NCI-H524 (cell line): ENCODE data around the gene RAD51B.
"Not testable (repeated sequence)": the region's sequence is repeated elsewhere in the genome, so short reads cannot be mapped to it uniquely, and the experiment has no call there.

ENCODE experiments used
- DNase-seq, 2 experiments: peaks; one replicate each; lab custom pipeline; 2025; lab: John Stamatoyannopoulos, UW

Gene RAD51B

GRCh38 chr14:68079941-68080697 is 260.5 kb downstream of the RAD51B start:
- DNase-seq = peak in 1 of 2 experiments; percentile 25

- DNase-seq = no peak
These were observed 261.9 kb downstream of the RAD51B start for GRCh38 chr14:68081489-68081888.

DNA sequence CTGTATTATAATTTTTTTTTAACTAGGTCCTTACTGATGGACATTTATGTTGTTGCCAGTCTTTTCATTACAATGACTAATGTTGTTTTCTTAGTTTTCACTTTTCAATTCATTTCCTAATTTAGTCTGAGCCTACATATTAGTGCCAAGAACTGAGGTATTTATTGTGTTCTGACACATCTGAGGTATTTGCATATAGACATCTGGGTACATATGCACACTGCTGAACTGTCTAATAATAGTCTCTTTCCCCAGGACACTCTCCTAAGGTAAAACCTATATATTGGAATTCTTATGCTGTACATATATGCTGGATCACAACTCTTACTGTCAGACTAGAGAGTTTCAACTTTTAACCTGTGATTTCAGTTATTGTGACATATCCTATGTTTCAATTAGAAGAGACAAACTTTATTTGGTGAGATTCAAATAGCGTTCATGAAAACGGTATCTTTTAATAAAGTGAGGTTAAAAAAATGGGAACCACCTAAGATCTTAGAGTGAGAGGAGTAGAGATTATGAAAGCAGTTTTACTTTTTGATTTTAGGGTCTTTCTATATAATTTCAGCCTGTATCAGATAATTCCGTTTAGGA is 263.2 kb downstream of the RAD51B start:
- DNase-seq = no peak

DNA sequence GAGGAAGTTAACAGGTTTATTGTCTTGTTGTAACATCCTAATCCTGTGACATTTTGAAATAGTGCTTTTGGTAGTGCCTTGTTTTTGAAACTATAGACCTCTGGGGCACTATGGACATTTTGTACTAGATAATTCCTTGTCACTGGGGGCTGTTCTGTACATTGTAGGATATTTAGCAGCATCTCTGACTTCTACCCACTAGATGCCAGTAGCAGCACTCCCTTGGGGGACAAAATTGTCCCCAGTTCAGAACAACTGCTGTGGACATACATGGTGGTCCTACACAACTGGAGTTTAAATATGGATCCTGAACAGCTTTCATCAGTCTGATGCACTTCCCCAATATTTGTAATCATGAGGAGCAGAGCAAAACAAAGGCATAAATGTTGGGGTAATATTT is 264.7 kb downstream of the RAD51B start:
- peak in 1 of 2 experiments; percentile 49 for DNase-seq

DNA sequence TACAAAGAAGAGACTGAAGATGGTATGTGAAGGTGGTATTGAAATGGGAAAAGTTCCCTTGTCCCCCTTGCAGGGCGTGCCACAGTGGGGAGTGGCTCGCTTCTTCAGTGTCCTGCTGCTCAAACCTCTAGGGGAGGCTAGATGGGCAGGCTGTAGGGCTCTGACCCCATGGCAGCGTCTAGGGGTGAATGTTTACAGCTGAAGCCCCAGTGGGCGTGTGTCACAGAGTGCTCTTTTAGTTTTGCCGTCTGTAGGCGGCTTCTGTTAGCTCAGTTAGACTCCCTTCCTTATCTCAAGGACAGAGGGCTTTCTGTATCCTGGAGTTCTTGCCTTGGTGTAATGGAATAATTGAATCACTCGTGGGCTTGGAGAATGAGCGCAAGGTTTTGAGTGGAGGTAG is 266.2 kb downstream of the RAD51B start:
- no peak for DNase-seq

DNA sequence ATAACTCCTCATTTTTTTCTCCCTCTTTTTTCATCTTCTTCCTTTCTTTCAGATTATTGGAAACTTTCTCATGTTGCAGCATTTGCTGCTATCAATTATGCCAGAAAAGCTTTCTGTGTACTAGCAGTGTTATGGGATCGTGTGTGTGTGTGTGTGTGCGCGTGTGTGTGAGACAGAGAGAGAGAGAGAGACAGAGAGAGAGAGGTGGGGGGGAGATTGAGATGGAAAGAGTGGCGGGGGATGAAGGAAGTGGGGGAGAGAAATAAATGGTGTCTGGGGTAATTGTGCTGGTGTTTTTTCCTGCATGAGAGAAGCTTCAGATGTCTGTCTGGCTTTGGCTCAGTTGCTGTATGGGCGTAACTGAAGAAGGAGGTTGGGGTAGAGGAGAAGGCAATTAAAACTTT is 268.9 kb downstream of the RAD51B start:
- no peak for DNase-seq

GRCh38 chr14:68089146-68089731 is 269.7 kb downstream of the RAD51B start:
- DNase-seq = peak in 1 of 2 experiments; percentile 52

DNA sequence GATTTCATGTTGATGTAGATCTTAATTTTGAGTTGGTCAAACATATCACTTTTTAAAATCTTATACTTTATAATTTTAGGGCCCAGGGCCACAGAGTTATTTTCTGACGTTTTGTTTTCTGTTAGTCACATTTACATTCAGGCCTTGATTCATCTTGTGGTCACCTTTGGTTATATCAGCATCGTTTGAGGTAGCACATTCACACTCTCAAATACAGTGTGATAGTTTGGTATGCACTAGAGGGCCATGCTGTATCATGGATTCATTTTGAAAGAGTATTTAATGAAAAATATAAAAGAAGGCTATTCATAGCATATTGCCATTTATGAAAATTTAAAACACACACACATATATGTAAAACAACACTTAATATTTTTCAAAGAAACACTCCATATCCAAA is 274.6 kb downstream of the RAD51B start:
- DNase-seq = no peak

- DNase-seq = peak in 1 of 2 experiments; percentile 49
These were observed 275.2 kb downstream of the RAD51B start for GRCh38 chr14:68094752-68095151.

- no peak for DNase-seq
These were observed 278.1 kb downstream of the RAD51B start for GRCh38 chr14:68097727-68098126.

GRCh38 chr14:68098834-68099233 is 279.3 kb downstream of the RAD51B start:
- DNase-seq = no peak

GRCh38 chr14:68099495-68100045 is 280.0 kb downstream of the RAD51B start:
- DNase-seq = no peak

DNA sequence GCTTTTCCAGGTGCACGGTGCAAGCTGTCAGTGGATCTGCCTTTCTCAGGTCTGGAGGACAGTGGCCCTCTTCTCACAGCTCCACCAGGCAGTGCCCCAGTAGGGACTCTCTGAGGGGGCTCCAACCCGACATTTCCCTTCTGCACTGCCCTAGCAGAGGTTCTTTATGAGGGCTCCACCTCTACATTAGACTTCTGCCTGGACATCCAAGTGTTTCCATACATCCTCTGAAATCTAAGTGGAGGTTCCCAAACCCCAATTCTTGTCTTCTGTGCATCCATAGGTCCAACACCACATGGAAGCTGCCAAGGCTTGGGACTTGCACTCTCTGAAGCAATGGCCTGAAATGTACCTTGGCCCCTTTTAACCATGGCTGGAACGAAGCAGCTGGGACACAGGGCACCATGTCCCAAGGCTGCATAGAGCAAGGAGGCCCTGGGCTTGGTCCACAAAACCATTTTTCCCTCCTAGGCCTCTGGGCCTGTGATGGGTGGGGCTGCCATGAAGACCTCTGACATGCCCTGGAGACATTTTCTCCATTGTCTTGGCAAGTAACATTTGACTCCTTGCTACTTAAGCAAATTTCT is 282.2 kb downstream of the RAD51B start:
- not testable (repeated sequence) for DNase-seq

- DNase-seq = no peak
These were observed 284.3 kb downstream of the RAD51B start for GRCh38 chr14:68103853-68104252.

GRCh38 chr14:68104518-68104917 is 284.9 kb downstream of the RAD51B start:
- DNase-seq = no peak

- DNase-seq = no peak
These were observed 286.2 kb downstream of the RAD51B start for GRCh38 chr14:68105816-68106215.

- DNase-seq = no peak
These were observed 286.9 kb downstream of the RAD51B start for GRCh38 chr14:68106456-68106855.

- DNase-seq = no peak
These were observed 287.3 kb downstream of the RAD51B start for GRCh38 chr14:68106905-68107304.

GRCh38 chr14:68109132-68109900 is 289.7 kb downstream of the RAD51B start:
- DNase-seq = no peak

GRCh38 chr14:68111097-68111852 is 291.7 kb downstream of the RAD51B start:
- peak; percentile 95 to 97 for DNase-seq

GRCh38 chr14:68111853-68112270 is 292.3 kb downstream of the RAD51B start:
- no peak for DNase-seq
